ENCODE data around the gene CDH11.

DNA sequence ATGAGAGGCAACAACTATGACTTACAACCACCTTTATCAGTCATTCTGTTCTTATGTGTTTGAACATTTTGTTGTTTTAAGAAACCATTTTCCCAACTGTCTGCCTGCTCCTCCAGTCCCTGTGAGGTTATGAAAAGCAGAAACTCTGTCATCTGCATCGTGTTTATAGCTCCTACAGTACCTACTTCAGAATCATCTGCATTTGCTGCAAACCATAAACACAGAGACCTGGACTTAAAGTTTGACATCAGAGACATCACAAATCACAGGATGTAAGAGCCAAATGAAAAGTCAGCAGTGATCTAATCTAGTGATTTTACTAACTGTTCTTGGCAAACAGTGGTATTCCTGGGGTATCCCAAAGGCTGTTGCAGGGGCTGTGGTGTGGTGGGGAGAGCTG, 55.2 kb downstream of the CDH11 start:
- no peak for TF ChIP-seq CTCF (IDR thresholded peaks at IDR 0.05; ENCODE audit: insufficient read depth, low read length)
- no peak for TF ChIP-seq REST (IDR thresholded peaks at IDR 0.05; ENCODE audit: insufficient replicate concordance, low read depth)
- no peak for TF ChIP-seq POLR2AphosphoS5 (IDR thresholded peaks at IDR 0.05; ENCODE audit: low read depth)
- TF ChIP-seq SPI1 (IDR thresholded peaks at IDR 0.05; ENCODE audit: borderline replicate concordance, low read depth): no peak
- no peak for TF ChIP-seq GABPA (IDR thresholded peaks at IDR 0.05; ENCODE audit: low read depth)
